HG03280 (cell line): ENCODE results near the gene RERE.
"Not testable (repeated sequence)": the region's sequence is repeated elsewhere in the genome, so short reads cannot be mapped to it uniquely, and the experiment has no call there.

Experiments used
- ATAC-seq: cut with Tn5 transposase; IDR thresholded peaks from one replicate; pipeline ENCODE4 v1.9.1; 2021; ENCODE audit warnings: mild to moderate bottlenecking, moderate library complexity; ENCODE audit not compliant: unreplicated experiment

RERE gene

GRCh38 chr1:8464377-8464776 is 353.1 kb downstream of the RERE start:
- no peak for ATAC-seq

- no peak for ATAC-seq
These were observed 354.1 kb downstream of the RERE start for GRCh38 chr1:8463144-8463927.

GRCh38 chr1:8462371-8462892 is 355.0 kb downstream of the RERE start:
- ATAC-seq, result no peak

GRCh38 chr1:8461351-8462110 is 355.9 kb downstream of the RERE start:
- ATAC-seq, result no peak

- no peak for ATAC-seq
These were observed 356.7 kb downstream of the RERE start for GRCh38 chr1:8460784-8461183.

GRCh38 chr1:8460132-8460544 is 357.3 kb downstream of the RERE start:
- ATAC-seq, result no peak

GRCh38 chr1:8458607-8459006 is 358.8 kb downstream of the RERE start:
- ATAC-seq, result no peak

GRCh38 chr1:8457760-8458381 is 359.6 kb downstream of the RERE start:
- no peak for ATAC-seq

GRCh38 chr1:8456991-8457390 is 360.4 kb downstream of the RERE start:
- ATAC-seq, result no peak

GRCh38 chr1:8456308-8456912 is 361.0 kb downstream of the RERE start:
- no peak for ATAC-seq

- ATAC-seq, result no peak
These were observed 361.6 kb downstream of the RERE start for GRCh38 chr1:8455700-8456307.

GRCh38 chr1:8450312-8450711 is 367.1 kb downstream of the RERE start:
- no peak for ATAC-seq

- ATAC-seq, result no peak
These were observed 368.4 kb downstream of the RERE start for GRCh38 chr1:8448911-8449661.

GRCh38 chr1:8448505-8448904 is 368.9 kb downstream of the RERE start:
- ATAC-seq, result not testable (repeated sequence)

GRCh38 chr1:8447616-8448150 is 369.8 kb downstream of the RERE start:
- no peak for ATAC-seq

GRCh38 chr1:8446119-8446518 is 371.3 kb downstream of the RERE start:
- ATAC-seq, result not testable (repeated sequence)

- ATAC-seq, result no peak
These were observed 373.8 kb downstream of the RERE start for GRCh38 chr1:8443558-8444194.

GRCh38 chr1:8441426-8441825 is 376.0 kb downstream of the RERE start:
- no peak for ATAC-seq

GRCh38 chr1:8439015-8439702 is 378.3 kb downstream of the RERE start:
- ATAC-seq, result peak; percentile 65
